ENCODE results near the gene FASTKD3. TPM values are rescaled to one million over a fixed set of nuclear protein-coding genes. Genes with fewer than 3 reads are reported as not detected.

Gene FASTKD3
- total RNA-seq, 1 donor from 2014 or later = 11.1 TPM

DNA sequence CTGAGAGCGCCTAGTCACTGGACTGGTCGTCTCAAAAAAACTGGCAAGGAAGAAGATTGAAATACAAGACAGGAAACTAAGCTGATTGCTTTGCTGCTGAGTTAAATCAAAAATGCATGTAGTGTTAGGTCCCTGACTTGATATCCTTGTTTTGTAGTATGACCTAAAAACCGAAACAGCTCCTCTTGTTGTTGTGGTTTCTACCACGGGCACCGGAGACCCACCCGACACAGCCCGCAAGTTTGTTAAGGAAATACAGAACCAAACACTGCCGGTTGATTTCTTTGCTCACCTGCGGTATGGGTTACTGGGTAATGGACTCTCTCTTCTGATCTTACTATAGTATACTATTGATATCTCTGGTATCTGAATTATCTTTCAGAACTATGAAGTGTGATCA, 4.4 kb upstream of the FASTKD3 start:
- Mint-ChIP-seq H3K27me3 (no peaks in the 10 kb centered on the region), H3K4me3 (ENCODE audit: low read depth) (no peak overlapping the region), H3K9me3 (ENCODE audit: low read depth) (no peaks in the 10 kb centered on the region), H3K27ac (no peak overlapping the region), H3K4me1 (ENCODE audit: low read depth) (peaks cover 13% of the 10 kb centered on the region), H3K36me3 (ENCODE audit: insufficient read depth) (peaks cover 5% of the 10 kb centered on the region)
- TF ChIP-seq, protein P1, sequence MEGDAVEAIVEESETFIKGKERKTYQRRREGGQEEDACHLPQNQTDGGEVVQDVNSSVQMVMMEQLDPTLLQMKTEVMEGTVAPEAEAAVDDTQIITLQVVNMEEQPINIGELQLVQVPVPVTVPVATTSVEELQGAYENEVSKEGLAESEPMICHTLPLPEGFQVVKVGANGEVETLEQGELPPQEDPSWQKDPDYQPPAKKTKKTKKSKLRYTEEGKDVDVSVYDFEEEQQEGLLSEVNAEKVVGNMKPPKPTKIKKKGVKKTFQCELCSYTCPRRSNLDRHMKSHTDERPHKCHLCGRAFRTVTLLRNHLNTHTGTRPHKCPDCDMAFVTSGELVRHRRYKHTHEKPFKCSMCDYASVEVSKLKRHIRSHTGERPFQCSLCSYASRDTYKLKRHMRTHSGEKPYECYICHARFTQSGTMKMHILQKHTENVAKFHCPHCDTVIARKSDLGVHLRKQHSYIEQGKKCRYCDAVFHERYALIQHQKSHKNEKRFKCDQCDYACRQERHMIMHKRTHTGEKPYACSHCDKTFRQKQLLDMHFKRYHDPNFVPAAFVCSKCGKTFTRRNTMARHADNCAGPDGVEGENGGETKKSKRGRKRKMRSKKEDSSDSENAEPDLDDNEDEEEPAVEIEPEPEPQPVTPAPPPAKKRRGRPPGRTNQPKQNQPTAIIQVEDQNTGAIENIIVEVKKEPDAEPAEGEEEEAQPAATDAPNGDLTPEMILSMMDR (IDR thresholded peaks at IDR 0.05; ENCODE audit: unreplicated experiment) = no peak
- no peak for DNase-seq (ENCODE audit: low spot score, unreplicated experiment)

DNA sequence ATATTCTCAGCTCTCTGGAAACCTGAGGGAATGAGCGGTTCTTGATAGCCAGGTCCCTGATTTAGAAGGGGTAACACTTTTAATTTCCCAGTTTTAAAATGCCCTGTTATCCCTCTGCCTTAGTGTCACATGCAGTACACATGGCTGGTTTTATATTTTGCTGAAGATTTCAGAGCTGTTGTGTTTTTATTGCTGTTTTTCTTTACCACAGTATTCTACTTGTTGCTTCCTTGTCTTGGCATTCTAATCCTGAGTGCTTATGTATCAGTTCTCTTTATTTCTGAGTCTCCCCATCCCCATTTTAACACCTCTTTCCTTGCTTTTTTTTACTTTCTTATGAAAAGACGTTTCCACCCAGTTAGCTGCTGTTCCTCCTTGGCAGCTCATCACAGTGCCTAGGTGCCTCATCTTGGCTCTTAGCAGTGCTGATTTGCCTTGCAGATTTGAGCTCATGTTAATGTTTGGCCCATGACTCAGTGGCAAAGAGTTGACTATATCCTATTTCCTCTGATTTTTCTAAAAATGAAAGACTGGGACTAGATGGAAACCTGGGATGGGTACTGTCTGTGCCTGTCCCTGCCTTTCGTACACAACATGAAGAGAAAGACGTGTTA, 3.8 kb upstream of the FASTKD3 start:
- H3K4me3 Mint-ChIP-seq (ENCODE audit: low read depth) = no peak overlapping the region
- H3K27me3 Mint-ChIP-seq = no peaks in the 10 kb centered on the region
- peak overlapping the region; percentile 5 for H3K27ac Mint-ChIP-seq
- H3K4me1 Mint-ChIP-seq (ENCODE audit: low read depth) = peaks cover 14% of the 10 kb centered on the region
- DNase-seq (ENCODE audit: low spot score, unreplicated experiment) = no peak
- no peaks in the 10 kb centered on the region for H3K9me3 Mint-ChIP-seq (ENCODE audit: low read depth)
- H3K36me3 Mint-ChIP-seq (ENCODE audit: insufficient read depth) = peaks cover 3% of the 10 kb centered on the region
- TF ChIP-seq, protein P1 (IDR thresholded peaks at IDR 0.05; ENCODE audit: unreplicated experiment) = no peak

DNA sequence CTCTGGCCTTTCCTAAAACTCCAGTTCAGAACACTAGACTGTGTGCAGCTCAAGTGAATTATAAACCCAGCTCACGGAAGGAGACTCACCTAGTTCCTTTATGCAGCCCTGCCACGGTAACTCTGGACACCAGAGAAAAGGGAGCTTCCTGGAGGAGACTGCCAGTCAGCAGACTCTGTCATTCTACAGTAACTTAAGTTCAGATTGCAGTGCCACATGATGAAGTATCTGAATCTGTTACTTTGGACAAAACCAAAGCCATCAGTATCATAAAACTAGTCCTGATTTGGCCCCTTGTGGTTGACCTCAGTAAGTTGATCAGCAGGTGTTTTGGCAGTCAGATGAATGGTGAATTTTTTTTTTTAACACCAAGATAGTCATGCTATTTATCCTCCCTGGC, 2.8 kb upstream of the FASTKD3 start:
- no peaks in the 10 kb centered on the region for H3K9me3 Mint-ChIP-seq (ENCODE audit: low read depth)
- DNase-seq (ENCODE audit: low spot score, unreplicated experiment) = no peak
- no peak overlapping the region for H3K27ac Mint-ChIP-seq
- no peaks in the 10 kb centered on the region for H3K27me3 Mint-ChIP-seq
- H3K4me3 Mint-ChIP-seq (ENCODE audit: low read depth) = peak overlapping the region; percentile 2
- TF ChIP-seq, protein P1 (IDR thresholded peaks at IDR 0.05; ENCODE audit: unreplicated experiment) = no peak
- H3K4me1 Mint-ChIP-seq (ENCODE audit: low read depth) = peaks cover 14% of the 10 kb centered on the region
- peaks cover 2% of the 10 kb centered on the region for H3K36me3 Mint-ChIP-seq (ENCODE audit: insufficient read depth)

DNA sequence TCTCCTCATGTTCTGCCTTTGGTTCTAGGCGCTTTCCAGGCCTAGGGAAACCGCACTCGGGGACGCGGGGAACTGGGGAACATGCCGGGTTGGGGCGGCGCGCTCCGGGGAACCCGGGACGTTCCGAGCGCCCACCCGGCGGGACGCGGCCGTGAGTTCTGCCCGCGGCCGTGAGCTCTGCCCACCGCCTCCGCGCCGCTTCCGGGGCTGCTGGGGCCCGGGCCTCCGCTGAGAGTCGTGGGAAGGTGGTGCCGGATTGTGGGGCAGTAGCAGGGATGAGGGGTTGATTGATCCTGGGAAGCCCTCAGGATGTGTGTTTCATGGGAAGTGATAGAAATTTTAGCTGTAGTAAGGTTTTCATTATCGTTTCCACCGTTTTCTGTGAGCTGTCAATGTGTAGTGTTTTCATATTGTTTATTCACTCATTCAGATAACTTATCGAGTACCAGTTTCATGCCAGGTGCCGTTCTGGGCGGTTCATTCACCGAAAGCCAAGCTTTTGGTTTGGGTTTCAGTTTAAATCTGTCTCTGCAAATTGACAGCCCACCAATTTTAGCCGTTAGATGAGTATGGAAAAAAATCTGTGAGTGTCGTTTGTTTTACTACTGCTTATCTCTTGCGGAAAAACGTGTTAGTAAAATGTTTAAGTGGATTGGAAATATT, 774 bp upstream of the FASTKD3 start:
- no peak for DNase-seq (ENCODE audit: low spot score, unreplicated experiment)
- peak overlapping the region; percentile 99 for H3K4me3 Mint-ChIP-seq (ENCODE audit: low read depth)
- peak overlapping the region; percentile 60 for H3K27ac Mint-ChIP-seq
- H3K36me3 Mint-ChIP-seq (ENCODE audit: insufficient read depth) = peaks cover 1% of the 10 kb centered on the region
- no peaks in the 10 kb centered on the region for H3K27me3 Mint-ChIP-seq
- TF ChIP-seq, protein P1 (IDR thresholded peaks at IDR 0.05; ENCODE audit: unreplicated experiment) = no peak
- no peaks in the 10 kb centered on the region for H3K9me3 Mint-ChIP-seq (ENCODE audit: low read depth)
- H3K4me1 Mint-ChIP-seq (ENCODE audit: low read depth) = peaks cover 14% of the 10 kb centered on the region

DNA sequence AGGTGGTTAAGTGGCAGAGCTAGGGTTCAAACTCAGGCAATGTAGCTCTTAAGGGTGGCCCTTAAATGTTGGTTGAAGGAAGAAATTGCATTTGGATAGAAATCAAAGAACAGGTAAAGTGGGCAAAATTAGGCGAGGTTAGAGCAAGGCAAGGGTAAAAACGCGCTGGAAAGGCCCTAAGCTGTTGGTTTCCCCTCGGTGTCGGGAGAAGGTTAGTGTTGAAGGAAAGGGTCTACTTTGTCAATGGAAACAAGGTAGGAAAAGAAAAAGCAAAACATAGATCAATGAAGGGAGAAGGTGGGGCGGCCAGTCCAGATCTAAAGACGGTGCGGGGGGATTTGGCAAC, 431 bp downstream of the FASTKD3 start:
- TF ChIP-seq, protein P1 (IDR thresholded peaks at IDR 0.05; ENCODE audit: unreplicated experiment) = no peak
- H3K4me3 Mint-ChIP-seq (ENCODE audit: low read depth) = peak overlapping the region; percentile 99
- H3K4me1 Mint-ChIP-seq (ENCODE audit: low read depth) = peaks cover 14% of the 10 kb centered on the region
- H3K9me3 Mint-ChIP-seq (ENCODE audit: low read depth) = no peaks in the 10 kb centered on the region
- DNase-seq (ENCODE audit: low spot score, unreplicated experiment) = no peak
- no peaks in the 10 kb centered on the region for H3K27me3 Mint-ChIP-seq
- H3K27ac Mint-ChIP-seq = peak overlapping the region; percentile 91
- H3K36me3 Mint-ChIP-seq (ENCODE audit: insufficient read depth) = peaks cover 1% of the 10 kb centered on the region

All from progenitor cell of endocrine pancreas (in vitro differentiated cells).